NCI-H510A treated with DMSO at 0.1 percent for 48 hours (cell line): ENCODE data around the gene TTYH2.

Source experiments
- DNase-seq: peaks from one replicate; lab custom pipeline; 2025; lab: John Stamatoyannopoulos, UW

Gene TTYH2

GRCh38 chr17:74214484-74215341, 1.3 kb downstream of the TTYH2 start:
- DNase-seq: no peak

DNA sequence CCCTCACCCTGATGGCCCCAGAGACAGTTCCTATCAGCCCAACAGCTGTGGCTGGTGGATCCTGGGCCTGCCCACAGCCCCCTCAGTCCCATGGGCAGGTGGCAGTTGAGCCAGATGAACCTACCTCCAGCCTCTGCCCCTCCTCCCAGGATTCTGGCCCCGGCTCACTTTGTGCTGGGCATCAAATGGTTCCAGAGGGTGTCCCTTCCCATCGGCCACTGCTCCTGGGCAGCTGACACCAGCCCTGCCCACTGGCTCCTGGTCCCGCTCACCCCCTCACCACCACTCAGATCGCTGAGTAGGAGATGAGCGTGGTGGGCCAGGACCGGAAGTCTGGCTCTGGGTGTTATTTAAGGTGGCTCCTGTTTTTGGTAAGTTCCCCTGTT, 2.0 kb downstream of the TTYH2 start:
- DNase-seq: no peak

GRCh38 chr17:74216505-74216904, 3.1 kb downstream of the TTYH2 start:
- no peak for DNase-seq

DNA sequence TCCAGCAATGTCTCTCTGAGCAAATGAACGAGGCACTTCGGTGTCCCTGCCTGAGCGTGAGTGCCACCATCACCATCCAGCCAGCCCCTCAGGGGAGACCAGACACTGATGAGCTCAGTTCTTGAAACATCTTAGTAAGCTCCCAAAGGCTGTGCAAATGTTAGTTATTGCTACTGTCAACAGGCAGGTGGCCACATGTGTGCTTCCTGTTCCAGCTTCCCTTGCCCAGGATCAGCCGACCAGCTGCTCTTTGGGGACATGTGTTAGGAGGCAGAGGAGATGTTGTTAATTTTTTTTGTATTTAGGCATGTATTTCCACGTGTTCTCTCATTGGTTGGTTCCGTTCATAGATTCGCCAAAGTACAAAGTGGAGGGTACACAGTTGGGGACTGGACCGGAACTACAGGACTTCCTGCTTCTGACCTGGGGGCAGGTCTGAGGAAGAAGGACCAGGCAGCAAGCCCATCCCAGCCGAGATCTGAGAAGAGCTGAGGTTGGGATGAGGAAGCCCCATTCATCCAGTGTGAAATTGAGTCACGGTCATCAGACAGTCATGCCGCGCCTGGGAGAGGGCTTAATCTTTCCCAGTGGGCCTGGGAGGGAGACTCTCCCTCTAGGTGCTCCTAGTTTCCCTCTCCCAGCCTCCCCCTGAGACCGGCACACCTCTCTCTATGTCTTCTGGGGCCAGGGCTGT, 3.8 kb downstream of the TTYH2 start:
- peak; percentile 72 for DNase-seq

DNA sequence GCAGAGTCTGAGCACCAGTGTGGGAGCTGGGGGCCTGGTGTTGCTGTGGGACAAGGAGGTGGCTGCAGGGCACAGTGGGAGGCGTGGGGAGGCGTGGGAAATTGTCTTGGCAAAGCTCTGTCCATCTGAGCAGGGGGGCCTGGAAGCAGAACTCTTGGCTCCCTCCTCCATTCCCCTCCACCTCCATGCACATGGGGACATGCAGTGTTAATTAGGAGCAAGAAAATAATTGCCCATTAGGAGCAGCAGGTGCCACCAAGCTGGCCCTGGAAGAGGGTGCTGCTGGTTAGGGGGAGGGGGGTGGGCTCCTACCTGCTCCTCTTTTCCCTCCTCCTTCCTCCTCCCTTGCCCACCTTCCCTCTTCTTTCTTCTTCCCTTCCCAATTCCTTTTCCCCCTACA, 4.5 kb downstream of the TTYH2 start:
- no peak for DNase-seq

DNA sequence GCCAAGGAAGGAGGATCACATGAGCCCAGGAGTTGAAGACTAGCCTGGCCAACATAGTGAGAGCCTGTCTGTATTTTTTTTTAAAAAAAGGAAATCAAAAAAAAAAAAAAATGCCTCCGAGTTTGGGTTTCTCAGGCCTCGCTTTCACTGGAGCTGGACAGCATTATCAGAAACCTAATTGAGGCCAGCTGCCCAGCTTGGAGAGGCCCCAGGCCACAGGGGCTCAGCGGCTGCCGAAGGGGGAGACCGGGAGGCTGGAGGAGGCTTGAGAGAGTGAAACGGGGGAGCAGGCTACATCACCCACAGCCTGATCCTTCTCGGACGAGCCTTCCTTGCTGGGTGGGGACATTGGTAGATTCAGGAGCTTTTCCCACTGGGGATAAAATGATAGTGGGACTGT, 5.1 kb downstream of the TTYH2 start:
- no peak for DNase-seq

DNA sequence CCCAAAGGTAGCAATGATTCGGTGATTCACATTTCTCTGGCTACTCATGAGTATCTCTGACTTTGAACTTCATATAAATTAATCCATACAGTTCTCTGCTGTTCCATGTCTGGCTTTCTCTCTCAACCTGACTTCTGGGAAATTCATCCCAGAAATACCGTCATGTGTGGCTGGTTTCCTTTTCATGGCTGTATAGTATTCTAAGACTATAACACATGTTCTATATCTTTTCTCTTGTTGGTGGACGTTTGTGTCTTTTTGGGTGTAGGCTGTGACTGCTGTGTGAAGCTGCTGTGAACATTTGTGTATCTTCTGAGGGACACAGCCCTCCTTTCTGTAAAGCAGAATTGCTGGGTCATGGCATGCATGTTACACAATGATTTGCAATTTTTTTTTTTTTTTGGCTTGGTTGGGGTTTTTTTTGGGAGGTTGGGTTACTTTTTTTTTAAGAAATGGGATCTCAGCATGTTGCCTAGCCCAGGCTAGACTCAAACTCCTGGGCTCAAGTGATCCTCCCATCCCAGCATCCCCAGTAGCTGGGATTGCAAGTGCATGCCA, 6.3 kb downstream of the TTYH2 start:
- DNase-seq: no peak

DNA sequence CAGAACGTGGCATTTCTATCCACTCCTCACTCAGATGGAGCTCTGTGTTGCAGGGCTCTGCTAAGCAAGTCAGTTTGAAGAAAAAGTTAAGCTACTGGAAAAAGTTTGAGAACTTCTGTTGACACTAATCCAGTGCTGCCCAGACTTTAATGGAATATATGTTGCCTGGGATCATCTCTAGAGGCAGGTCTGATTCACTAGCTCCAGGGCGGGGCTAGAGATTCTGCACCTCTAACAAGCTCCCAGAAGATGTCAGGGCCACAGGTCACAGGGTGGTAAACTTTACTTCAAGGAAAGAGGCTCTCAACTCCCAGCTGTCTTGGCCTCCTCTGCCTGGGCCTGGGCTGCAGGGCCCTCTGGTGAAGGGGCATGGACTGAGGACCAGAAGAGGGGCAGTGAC, 6.8 kb downstream of the TTYH2 start:
- no peak for DNase-seq

DNA sequence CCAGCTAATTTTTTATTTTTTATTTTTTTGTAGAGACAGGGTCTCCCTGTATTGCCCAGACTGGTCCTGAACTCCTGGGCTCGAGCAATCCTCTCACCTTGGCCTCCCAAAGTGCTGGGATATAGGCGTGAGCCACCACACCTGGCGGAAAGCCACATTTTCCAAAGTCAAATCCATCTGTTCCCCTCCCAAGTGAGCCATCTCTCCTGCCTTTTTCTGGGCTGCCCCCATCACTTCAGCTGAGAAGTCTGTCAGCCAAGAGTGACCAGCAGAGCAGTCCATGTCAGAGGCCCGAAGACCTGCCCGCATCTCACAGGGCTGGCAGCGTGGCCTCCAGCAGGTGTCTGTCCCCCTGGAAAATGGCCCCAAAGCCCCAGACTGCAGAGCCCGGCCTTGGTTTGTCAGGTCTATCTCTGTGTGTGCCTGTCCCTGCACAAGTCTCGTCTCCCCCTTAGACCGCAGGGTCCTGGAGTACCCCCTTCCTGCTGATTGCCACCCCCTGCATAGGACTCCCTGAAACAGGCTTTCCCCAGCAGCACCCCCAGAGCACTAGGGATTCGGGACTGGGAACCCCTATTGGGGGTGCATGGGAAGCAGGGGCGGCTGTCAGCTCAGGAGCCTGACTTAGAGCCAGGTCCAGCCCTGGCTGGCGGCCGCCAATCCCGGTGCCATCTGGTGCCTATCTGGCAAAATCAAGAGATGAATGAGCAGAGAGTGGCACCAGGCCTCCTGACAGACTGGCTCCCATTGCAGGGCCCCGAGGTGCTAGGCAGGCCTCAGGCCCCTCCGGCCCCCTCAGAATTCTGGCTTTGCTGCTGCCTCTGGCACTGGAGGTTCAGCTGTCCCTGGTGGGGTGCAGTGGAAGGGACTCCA, 7.8 kb downstream of the TTYH2 start:
- DNase-seq: no peak

GRCh38 chr17:74222399-74222798, 9.0 kb downstream of the TTYH2 start:
- no peak for DNase-seq

GRCh38 chr17:74223901-74224300, 10.5 kb downstream of the TTYH2 start:
- no peak for DNase-seq

GRCh38 chr17:74224959-74225725, 11.8 kb downstream of the TTYH2 start:
- DNase-seq: no peak

DNA sequence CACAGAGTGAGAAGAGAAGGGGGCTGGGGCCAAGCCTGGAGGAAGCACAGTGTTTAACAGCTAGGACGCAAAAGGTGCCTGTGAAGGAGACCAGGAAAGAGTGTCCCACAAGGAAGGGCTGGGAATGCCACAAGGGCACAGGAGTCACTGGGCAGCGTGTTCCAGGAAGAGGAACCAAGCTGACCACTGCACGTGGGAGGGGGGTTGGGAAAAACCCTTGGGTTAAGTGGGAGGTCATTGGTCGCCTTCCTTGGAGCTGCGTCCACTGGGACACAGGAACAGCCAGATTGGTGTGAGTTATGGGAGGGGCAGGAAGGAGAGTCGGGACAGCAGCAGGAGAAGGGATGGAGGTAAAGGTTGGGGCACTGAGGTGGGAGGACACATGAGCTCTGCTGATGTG, 12.9 kb downstream of the TTYH2 start:
- no peak for DNase-seq

- no peak for DNase-seq
Observed at GRCh38 chr17:74227271-74228080, 14.1 kb downstream of the TTYH2 start.

GRCh38 chr17:74228306-74228978, 15.1 kb downstream of the TTYH2 start:
- no peak for DNase-seq

DNA sequence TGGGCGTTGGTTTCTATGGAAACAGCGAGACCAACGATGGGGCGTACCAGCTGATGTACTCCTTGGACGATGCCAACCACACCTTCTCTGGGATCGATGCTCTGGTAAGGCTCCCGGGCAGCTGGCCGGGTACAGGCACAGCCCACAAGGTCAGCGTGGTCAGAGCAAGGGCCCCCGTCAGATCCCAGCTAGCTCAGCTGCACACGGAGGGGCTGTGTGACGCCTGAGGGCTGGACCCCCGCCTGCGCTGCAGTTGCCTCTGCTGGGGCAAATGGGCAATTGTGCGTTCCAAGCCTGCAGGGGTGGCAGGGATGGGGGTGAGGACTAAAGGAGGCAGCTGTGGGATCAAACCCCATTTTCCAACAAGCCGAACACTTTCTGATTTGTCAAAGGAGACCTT, 17.5 kb downstream of the TTYH2 start:
- DNase-seq: no peak

- DNase-seq: no peak
Observed at GRCh38 chr17:74231928-74232907, 18.8 kb downstream of the TTYH2 start.

GRCh38 chr17:74233937-74234336, 20.6 kb downstream of the TTYH2 start:
- no peak for DNase-seq

DNA sequence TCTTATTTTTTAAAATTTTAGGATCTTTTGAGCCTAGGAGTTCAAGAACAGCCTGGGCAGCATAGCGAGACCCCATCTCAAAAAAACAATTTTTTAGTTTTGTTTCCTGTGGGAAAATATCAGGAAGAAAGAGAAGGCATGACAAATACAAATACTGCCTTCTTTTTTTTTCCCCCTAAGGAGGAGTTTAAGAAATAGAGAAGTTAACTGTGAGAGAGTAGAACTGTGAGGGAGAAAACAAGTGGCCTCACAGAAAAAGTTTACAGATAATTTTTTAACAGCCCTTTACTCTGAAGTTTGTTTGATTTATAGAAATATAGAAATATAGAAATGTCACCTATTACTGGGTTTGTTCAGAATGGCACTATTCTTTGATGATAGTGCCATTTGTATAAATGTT, 21.1 kb downstream of the TTYH2 start:
- no peak for DNase-seq
